GM21367 (cell line): ENCODE measurements around the gene SERINC1.

Source experiments
- ATAC-seq: cut with Tn5 transposase; IDR thresholded peaks from one replicate; pipeline ENCODE4 v1.9.1; 2021; ENCODE audit not compliant: unreplicated experiment

SERINC1 gene

GRCh38 chr6:122438975-122439374 is 32.6 kb downstream of the SERINC1 start:
- ATAC-seq: no peak

DNA sequence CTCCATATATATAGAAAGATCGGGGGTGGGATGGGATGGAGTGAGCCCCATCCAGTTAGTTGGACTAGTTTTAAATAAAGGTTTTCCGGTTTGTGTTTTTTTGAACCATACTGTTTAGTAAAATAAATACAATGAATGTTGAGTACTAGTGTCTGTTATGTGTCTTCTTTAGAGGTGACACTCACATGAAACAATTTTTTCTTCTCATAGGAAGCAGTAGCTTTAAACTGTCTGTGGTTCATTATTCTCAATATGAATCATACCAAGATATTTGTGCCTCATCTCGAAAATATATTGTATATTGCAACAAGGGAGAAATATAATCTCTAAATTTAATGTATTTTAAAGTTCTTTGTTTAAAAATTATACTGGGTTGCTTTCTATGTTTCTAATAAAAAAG is 38.8 kb downstream of the SERINC1 start:
- no peak for ATAC-seq

DNA sequence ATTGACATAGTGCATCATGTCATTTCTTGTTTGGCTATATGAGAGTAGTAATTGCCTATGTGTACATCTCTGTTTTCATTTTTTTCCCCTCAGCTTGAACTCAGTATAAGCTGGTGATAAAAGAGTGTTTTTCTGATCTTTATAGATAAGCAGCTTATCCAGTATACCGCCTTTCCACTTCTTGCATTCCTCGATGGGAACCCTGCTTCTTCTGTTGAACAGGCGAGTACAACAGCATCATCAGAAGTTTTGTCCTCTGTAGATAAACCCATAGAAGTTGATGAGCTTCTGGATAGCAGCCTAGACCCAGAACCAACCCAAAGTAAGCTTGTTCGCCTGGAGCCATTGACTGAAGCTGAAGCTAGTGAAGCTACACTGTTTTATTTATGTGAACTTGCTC is 39.8 kb downstream of the SERINC1 start:
- no peak for ATAC-seq

GRCh38 chr6:122429323-122429722 is 42.3 kb downstream of the SERINC1 start:
- no peak for ATAC-seq

GRCh38 chr6:122428781-122429180 is 42.8 kb downstream of the SERINC1 start:
- ATAC-seq: no peak

- ATAC-seq: no peak
Observed at GRCh38 chr6:122426597-122426996, 45.0 kb downstream of the SERINC1 start.

GRCh38 chr6:122423734-122424133 is 47.9 kb downstream of the SERINC1 start:
- no peak for ATAC-seq

DNA sequence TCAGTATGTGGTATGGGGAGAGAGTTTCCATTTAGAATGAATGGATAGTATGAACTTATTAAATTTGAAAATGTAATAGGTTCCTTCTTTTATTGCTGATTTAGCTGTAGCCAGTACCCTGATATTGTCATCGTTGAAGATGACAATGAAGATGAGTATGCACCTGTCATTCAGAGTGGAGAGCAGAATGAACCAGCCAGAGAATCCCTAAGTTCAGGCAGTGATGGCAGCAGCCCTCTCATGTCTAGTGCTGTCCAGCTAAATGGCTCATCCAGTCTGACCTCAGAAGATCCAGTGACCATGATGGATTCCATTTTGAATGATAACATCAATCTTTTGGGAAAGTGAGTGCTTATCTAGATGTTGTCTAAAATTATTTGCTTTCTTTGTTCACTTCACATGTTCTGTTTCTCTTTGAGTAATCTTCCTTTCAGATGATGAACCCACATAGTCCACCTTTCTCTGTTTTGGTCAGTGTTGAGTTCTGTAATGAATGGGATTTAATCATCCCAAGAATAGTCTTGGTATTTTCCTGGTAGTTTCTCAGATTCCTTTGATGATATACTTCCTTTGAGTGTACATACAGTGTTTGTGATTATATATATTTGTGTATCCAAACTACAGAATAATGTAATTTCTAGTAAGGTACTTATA is 48.9 kb downstream of the SERINC1 start:
- ATAC-seq: peak; percentile 63

GRCh38 chr6:122422003-122422402 is 49.6 kb downstream of the SERINC1 start:
- no peak for ATAC-seq

DNA sequence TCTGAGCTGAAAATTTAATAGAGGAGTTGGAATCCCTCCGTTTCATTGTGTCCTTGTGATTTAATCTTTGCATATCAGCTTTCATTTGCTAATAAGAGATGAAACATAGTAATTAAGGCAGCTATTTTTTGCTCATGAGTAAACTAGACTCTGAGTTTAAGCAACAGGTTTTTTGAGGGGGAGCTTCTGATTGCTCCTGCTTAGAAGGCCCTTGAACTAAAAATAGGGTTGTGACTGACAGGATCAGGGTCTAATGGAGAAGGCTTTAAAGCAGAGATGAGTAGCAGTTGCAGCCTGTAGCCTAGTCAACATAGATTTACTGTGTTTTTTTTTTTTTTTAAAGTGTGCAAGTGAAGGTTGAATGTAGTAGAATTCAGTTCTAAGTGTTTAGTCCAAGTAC is 54.8 kb downstream of the SERINC1 start:
- no peak for ATAC-seq

DNA sequence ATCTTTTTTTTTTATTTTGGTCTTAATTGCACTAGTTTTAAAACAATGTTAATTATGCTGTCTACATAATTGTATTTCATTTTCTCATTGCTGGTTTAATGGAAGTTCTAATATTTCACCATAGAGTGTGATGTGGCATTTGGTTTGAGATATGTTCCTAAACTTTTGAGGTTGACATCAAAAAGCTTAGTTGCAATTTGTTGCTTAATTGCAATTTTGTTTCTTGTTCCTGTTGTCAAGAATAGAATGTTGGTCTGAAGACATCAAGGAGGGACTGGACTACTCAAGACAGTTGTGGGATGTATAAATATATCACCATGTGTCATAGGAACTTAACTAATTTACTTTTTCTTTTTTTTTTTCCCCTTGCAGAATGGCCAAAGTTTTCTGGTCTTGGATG is 59.6 kb downstream of the SERINC1 start:
- ATAC-seq: no peak

- no peak for ATAC-seq
Observed at GRCh38 chr6:122408702-122409458, 62.7 kb downstream of the SERINC1 start.

GRCh38 chr6:122408240-122408639 is 63.4 kb downstream of the SERINC1 start:
- no peak for ATAC-seq

DNA sequence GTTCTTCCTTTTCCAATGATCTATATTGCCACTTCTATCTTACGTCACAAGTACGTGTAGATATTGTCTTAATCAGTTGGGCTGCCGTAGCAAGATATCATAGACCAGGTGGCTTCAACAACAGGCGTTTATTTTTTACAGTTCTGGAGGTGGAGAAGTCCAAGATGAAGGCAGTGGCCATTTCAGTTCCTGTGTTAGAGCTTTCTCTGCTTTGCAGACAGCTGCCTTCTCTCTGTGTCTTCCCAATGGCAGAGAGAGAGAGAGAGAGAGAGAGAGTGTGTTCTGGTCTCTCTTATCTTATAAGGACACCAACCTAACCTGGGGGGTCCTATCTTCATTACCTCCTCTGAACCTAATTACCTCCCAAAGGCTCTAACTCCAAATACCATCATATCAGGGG is 63.9 kb downstream of the SERINC1 start:
- no peak for ATAC-seq

- no peak for ATAC-seq
Observed at GRCh38 chr6:122406187-122406586, 65.4 kb downstream of the SERINC1 start.

GRCh38 chr6:122405417-122405816 is 66.2 kb downstream of the SERINC1 start:
- ATAC-seq: no peak

GRCh38 chr6:122404444-122404843 is 67.2 kb downstream of the SERINC1 start:
- ATAC-seq: no peak

DNA sequence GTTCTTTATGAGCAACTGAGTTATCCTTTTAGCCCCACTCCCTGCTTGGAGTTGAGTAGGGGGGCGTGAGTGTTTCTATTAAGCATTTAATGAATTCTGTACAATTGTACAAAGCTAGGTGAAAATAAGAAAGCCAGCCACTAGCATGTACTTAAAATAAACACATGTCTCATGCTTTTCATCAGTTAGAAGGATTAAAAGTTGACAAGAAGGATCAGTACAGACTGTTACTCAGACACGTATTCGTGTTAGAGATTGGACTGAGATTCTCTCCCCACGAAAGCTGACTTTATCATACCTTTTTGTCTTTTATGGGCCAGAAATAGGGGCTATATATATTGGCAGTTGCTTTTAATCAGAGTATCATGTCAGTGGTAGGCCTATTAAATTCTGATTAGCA is 70.5 kb downstream of the SERINC1 start:
- no peak for ATAC-seq

DNA sequence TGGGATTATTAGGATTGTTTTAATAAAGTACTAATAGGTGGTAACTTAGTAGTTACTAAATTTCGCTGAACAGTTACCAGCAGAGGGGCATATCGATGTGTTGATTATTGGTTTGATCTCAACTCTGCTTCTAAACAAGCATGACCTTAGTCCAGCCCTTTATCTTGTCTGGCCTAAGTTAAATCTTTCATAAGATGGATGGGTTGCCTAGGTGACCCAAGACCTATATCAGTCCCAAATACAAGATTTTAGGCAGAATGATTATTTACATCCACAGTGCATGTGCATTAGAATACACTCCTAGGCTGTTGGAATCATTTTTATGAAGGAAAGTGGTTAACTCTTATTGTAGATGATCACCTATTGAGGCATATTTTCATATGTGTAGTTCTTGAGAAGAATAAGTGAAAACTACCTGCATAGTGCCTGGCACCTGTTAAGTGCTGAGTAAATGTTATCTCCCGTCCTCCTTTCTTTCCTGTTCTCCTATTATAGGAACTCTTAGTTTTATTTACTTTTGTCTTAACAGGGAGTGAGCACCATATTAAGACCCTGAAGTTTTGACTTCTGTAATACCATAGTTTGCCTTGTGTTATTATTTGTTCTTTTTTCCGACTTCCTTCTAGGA is 71.0 kb downstream of the SERINC1 start:
- ATAC-seq: no peak

GRCh38 chr6:122400121-122400450 is 71.5 kb downstream of the SERINC1 start:
- ATAC-seq: peak; percentile 8

GRCh38 chr6:122399348-122400120 is 72.1 kb downstream of the SERINC1 start, which contains the start of gene HSF2:
Gene HSF2, plus strand, starts transcription at chr6:122399652. Its CDS starts 86 bp downstream, at chr6:122399738.
- peak; percentile 99 for ATAC-seq

- no peak for ATAC-seq
Observed at GRCh38 chr6:122399055-122399347, 72.6 kb downstream of the SERINC1 start.
